Dermis blood vessel endothelial cell (primary cell): ENCODE results near the gene DELE1. TPM values are rescaled to one million over a fixed set of nuclear protein-coding genes. Genes with fewer than 3 reads are reported as not detected.

Experiments
- DNase-seq: peaks from one replicate; pipeline ENCODE4 v3.0.0; 2010
- total RNA-seq: library from RNA; depleted of rRNA; stranded (reverse); fragments of >200 nt; gene quantifications from 2 replicates; pipeline ENCODE4 v1.2.3, GENCODE V29; 2014

DELE1 gene
- total RNA-seq, 1 donor from 2014 or later, result 66.4 TPM

DNA sequence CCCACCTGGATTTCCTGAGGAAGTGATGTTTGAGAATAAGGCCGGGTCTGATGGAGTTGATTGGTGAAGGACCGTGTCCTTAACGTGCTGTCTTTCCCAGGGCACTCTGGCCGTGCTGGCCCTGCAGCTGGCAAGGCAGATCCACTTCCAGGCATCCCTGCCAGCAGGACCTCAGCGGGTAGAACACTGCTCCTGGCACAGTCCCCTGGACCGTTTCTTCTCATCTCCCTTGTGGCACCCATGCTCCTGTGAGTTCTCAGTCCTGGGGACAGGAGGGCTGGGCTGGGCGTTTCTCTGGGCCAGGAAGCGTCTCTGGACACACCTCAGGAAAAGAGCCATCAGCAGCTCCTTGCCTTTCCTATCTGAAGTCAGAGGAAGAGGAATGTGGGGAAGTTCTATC, 4.4 kb downstream of the DELE1 start:
- no peak for DNase-seq

DNA sequence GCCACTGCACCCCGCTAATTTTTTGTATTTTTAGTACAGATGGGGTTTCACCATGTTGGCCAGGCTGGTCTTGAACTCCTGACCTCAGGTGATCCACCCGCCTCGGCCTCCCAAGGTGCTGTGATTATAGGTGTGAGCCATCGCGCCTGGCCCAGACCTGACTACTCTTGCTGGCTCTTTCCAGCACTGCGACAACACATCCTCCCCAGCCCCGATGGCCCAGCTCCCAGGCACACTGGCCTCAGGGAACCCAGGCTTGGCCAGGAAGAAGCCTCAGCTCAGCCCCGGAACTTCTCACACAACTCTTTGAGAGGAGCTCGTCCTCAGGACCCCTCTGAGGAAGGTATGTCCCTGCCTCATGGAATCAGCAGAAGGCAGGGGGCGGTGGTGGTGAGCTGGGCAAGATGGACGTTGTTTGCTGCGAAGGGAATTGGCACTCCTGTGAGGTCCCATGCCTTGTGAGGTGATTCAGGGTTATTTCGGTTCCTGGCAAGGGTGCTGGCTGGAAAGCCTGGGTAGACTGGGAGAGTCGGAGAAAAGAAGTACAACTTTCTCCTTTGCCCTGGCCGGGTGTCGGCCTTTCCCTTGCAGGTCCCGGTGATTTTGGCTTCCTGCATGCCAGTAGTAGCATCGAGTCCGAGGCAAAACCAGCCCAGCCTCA, 5.9 kb downstream of the DELE1 start:
- no peak for DNase-seq

- no peak for DNase-seq
Observed at GRCh38 chr5:141931694-141932093, 8.0 kb downstream of the DELE1 start.

GRCh38 chr5:141933151-141933550, 9.5 kb downstream of the DELE1 start:
- no peak for DNase-seq

GRCh38 chr5:141934099-141934844, 10.6 kb downstream of the DELE1 start:
- no peak for DNase-seq

DNA sequence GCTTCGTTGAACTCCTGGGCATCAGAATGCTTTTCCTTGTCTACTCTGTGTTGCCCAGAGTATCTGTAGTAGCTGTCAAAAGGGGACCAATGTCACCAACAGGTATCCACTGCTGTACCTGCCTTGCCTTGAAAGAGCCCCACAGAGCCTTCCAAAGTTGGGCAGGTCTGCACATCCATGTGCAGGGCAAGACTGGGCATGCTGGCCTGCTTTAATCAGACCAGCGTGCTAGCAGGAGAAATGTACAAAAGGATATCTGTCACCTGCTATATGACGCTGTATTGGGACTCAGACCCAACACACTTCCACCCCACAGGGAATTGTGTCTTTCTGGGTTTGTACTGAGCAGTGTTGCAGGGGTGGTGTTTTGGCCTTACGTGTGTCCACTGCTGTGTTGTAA, 11.9 kb downstream of the DELE1 start:
- DNase-seq, result no peak

DNA sequence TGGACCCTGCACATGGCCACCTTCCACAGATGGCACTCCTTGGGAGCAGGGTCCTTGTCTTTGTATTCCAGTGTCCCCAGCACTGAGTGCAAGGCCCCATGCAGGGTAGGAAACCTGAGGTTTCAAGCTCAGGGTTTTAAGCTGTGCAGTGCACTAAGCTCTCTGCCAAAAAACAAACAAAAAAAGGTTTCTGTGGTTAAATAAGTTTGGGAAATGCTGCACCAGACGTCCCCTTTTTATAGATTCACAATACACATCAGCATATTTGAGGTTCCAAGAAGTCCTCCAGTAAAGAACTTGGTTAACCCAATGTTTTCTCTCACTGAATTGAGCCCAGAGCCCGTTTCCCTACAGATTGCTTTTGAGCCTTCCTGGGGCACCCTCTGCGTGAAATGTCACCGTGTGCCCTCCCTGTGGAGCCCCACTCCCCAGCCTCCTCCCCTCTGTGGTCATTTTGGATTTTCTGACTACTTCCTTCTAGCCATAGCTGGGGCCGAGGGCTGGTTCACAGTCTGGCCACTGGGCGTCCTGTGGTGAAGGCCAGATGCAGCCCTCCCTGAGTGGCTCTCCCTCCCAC, 17.1 kb downstream of the DELE1 start:
- peak; percentile 65 for DNase-seq

DNA sequence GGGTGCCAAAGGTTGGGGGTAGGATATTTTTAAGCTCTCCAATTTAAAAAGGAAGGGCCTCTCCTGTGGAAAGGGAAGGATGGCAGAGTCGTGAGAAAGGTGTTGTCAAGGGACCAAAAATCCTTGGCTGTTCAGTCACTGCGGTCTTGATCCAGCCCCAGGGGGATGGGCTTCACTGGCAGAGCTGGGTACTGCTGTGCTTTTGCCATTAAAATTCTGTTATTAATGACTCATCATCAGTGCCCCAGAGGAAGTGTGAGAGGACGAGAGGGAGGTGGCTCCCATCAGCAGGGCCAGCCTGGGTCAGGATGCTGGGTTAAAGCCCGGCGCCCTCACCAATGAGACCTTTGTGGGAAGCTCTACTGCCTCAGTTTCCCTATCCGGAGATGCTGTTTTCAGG, 17.6 kb downstream of the DELE1 start:
- DNase-seq, result peak; percentile 73

DNA sequence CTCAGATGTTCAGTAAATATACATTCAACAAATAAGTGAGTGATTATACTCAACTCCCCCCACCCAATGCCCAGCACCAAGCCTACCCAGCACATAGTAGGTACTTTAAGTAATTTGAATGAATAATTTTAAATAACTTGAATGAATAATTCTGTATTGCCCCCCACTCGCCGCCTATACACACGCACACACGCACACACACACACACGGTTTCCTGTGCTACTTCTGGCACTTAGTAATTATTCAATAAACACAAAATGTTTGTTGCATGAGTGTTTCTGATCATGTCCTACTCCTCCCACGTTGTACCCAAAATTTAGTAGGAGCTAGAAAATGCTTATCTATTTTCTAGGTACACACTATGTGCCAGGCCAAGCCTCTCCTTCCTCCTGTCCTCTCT, 18.1 kb downstream of the DELE1 start:
- no peak for DNase-seq

- DNase-seq, result no peak
Observed at GRCh38 chr5:141942185-141942857, 18.6 kb downstream of the DELE1 start.

GRCh38 chr5:141944076-141944475, 20.4 kb downstream of the DELE1 start:
- DNase-seq, result no peak

GRCh38 chr5:141945511-141946051, 21.9 kb downstream of the DELE1 start:
- DNase-seq, result no peak

GRCh38 chr5:141947316-141947715, 23.6 kb downstream of the DELE1 start:
- DNase-seq, result peak; percentile 63

DNA sequence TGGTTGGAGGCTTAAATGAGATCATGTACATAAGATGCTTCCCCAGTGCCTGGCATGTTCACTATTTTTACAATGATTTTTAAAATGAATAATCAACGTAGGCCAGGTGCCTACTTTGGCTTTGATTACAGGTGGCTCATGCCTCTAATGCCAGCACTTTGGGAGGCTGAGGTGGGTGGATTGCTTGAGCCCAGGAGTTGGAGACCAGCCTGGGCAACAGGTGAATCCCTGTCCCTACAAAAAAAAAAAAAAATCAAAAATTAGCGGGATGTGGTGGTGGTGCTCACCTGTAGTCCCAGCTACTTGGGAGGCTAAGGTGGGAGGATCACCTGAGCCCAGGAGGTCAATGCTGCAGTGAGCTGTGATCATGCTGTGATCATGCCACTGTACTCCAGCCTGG, 25.1 kb downstream of the DELE1 start:
- no peak for DNase-seq

DNA sequence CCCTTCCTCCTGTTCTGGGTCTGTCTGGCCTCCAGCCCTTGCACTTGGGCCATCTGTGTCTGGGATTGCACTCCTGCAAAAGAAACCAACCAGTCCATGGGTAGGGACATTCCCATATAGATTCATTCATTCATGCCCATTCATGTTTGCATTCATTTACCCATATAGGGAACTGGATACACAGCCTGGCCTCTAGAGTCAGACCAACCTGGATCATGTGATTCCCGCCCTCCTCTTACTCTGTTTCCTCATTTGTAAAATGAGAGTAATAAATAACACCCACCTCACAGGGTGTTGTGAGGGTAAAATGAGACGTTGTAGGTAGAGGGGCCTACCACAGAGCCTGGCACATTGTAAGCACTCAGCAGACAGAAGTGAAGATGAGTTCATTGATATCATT, 25.8 kb downstream of the DELE1 start:
- DNase-seq, result no peak

DNA sequence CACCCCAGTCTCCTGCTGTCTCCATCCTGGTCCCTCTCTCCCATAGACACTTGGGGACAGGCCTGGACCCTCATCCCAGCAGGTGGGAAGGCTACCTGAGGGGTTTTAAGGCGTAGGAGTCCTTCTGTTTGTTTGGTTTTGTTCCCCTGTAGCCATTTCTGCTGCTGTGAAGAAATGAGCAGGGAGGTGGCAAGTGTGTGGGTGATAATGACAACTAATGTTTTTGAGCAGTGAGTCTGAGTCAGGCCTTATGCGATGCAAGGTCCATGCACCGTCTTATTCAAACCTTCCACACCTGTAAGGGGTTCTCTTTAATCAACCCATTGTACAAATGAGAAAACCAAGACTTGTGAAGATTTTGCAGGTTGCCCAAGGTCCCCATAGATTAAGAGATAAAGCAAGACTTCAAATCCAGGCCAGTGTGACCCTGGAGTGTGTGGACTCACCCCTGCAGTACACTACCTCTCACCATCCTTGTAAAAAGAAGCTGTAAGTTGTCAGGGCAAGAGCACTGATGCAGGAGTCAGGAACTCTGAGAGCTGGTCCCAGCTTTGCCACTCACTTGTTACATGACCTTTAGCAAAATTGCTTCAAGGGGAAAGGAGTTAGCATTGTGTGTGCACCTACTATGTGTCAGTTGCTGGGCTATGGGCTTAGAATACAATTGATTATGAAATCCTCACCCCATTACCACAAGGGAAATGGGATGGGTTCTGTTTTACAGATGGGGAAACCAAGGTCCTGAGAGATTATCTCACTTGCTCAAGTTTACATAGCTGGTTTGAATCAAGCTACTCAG, 26.7 kb downstream of the DELE1 start:
- no peak for DNase-seq

GRCh38 chr5:141951332-141951781, 27.7 kb downstream of the DELE1 start:
- peak; percentile 88 for DNase-seq

DNA sequence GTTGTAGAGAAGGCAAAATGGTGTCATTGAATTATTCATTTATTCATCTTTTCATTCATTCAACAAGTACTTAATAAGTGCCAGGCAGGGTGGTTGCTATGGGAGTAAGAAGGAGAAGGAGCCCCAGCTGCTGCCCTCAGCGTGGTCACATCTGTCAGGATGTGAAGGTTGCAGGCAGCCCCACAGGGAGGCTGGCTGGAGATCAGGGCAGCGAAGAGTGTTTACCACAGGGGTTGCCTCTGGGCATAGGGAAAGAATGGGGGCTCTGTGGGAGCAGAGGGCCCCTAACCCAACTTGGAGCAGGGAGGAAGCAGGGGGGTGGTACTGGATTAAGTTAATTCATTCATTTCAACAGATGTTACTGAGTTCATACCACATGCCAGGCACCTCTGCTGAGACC, 28.3 kb downstream of the DELE1 start:
- no peak for DNase-seq

- DNase-seq, result no peak
Observed at GRCh38 chr5:141954194-141954593, 30.5 kb downstream of the DELE1 start.

- DNase-seq, result no peak
Observed at GRCh38 chr5:141957367-141957996, 33.8 kb downstream of the DELE1 start.

GRCh38 chr5:141958113-141958512, 34.4 kb downstream of the DELE1 start, which contains the start of gene PCDH12:
Gene PCDH12, minus strand, starts transcription at chr5:141958202. Its CDS starts 351 bp downstream, at chr5:141957851.
- DNase-seq, result peak; percentile 93
